Left colon (tissue), 2 donors: ENCODE results near the gene SMAD6. TPM values are rescaled to one million over a fixed set of nuclear protein-coding genes. Genes with fewer than 3 reads are reported as not detected.

Experiments used
- ATAC-seq: fragments of 200-7000 bp; cut with Tn5 transposase; one replicate; pipeline ENCODE4 v1.9.1; 2020; ENCODE audit warnings: mild to moderate bottlenecking, moderate library complexity
- DNase-seq, 2 donors: peaks; one replicate each; pipeline ENCODE4 v3.0.0-alpha.2; 2020
- intact Hi-C, 2 donors: fragments of 100-400 bp; cut with DNase I in 1 of 2; cut with micrococcal nuclease in 1 of 2; formaldehyde crosslinking; loops; one replicate each; pipeline versions ENCODE4 v1.11.2 to v1.14.0; 2022; cut with DNase I, micrococcal nuclease
- long read RNA-seq: library from polyadenylated mRNA; unstranded; transcript quantifications from one replicate; pipeline ENCODE4 v2.0.0, GENCODE V29; 2021
- total RNA-seq, 2 donors: library from RNA; stranded (reverse); fragmentation: NEBNext Ultra II Directional; extraction: Animal tissue kit (Norgen Biotek cat#: 25700); gene quantifications; one replicate each; pipeline ENCODE4 v1.2.1, GENCODE V29; 2021
- donor health status: DM: no; HTN: no; CAD: no.
- donor health status: DM: yes; HTN: yes; CAD: no.

SMAD6 gene
- 10 to 100 TPM in 1 of 2 donors, 1 to 10 TPM in 1; 9.6 to 11.2 TPM for total RNA-seq
- long read RNA-seq, full-length matches to known transcripts, result 8 of 10 reads
- long read RNA-seq, partial matches to known transcripts, result 0 of 10 reads
- long read RNA-seq, other reads (novel, unspliced or antisense), result 2 of 10 reads

- DNase-seq, result peak; percentile 95 to 96
- intact Hi-C loops, result no loop called here
- peak; percentile 61 for ATAC-seq
These were observed at the start of gene SMAD6 for GRCh38 chr15:66702035-66702786. Gene SMAD6, plus strand, starts transcription at chr15:66702236. Its CDS starts 1,023 bp downstream, at chr15:66703259.

- DNase-seq (no peak), ATAC-seq (no peak)
- intact Hi-C loops, result no loop called here
These were observed 49.2 kb upstream of the SMAD6 start for GRCh38 chr15:66652806-66653205.

GRCh38 chr15:66653398-66653797 is 48.6 kb upstream of the SMAD6 start:
- ATAC-seq (no peak), DNase-seq (no peak)
- intact Hi-C loops, result no loop called here

- DNase-seq, result no peak
- ATAC-seq, result no peak
These were observed 48.2 kb upstream of the SMAD6 start for GRCh38 chr15:66653852-66654251.

GRCh38 chr15:66654361-66654738 is 47.7 kb upstream of the SMAD6 start:
- no peak for DNase-seq
- ATAC-seq, result no peak
- intact Hi-C loops, result no loop called here

More at GRCh38 chr15:66653852-66654251, 48.2 kb upstream of the SMAD6 start:
- intact Hi-C loops, result no loop called here

GRCh38 chr15:66654739-66655375 is 47.2 kb upstream of the SMAD6 start:
- intact Hi-C loops, result no loop called here
- DNase-seq (peak in 1 of 2 donors; percentile 20), ATAC-seq (peak; percentile 62)

GRCh38 chr15:66655511-66655910 is 46.5 kb upstream of the SMAD6 start:
- intact Hi-C loops, result no loop called here
- DNase-seq, result no peak

GRCh38 chr15:66655997-66656396 is 46.0 kb upstream of the SMAD6 start:
- no peak for ATAC-seq
- no peak for DNase-seq
- intact Hi-C loops, result no loop called here

More at GRCh38 chr15:66655511-66655910, 46.5 kb upstream of the SMAD6 start:
- ATAC-seq, result no peak

GRCh38 chr15:66657185-66658020 is 44.6 kb upstream of the SMAD6 start:
- intact Hi-C loops, result no loop called here
- ATAC-seq, result no peak
- DNase-seq, result no peak

GRCh38 chr15:66658044-66658443 is 44.0 kb upstream of the SMAD6 start:
- no peak for DNase-seq
- intact Hi-C loops, result no loop called here
- ATAC-seq, result no peak

- intact Hi-C loops, result no loop called here
- ATAC-seq (no peak), DNase-seq (no peak)
These were observed 43.2 kb upstream of the SMAD6 start for GRCh38 chr15:66658855-66659254.

- ATAC-seq (no peak), DNase-seq (no peak)
- intact Hi-C loops, result no loop called here
These were observed 42.7 kb upstream of the SMAD6 start for GRCh38 chr15:66659384-66659783.

- no peak for DNase-seq
- no peak for ATAC-seq
- intact Hi-C loops, result no loop called here
These were observed 40.5 kb upstream of the SMAD6 start for GRCh38 chr15:66661432-66662096.

GRCh38 chr15:66662522-66662921 is 39.5 kb upstream of the SMAD6 start:
- ATAC-seq (no peak), DNase-seq (no peak)
- intact Hi-C loops, result no loop called here

GRCh38 chr15:66663664-66664063 is 38.4 kb upstream of the SMAD6 start:
- intact Hi-C loops, result no loop called here
- DNase-seq, result no peak
- ATAC-seq, result no peak

GRCh38 chr15:66670175-66670574 is 31.9 kb upstream of the SMAD6 start:
- no peak for ATAC-seq
- intact Hi-C loops, result no loop called here
- no peak for DNase-seq

GRCh38 chr15:66670762-66671580 is 31.1 kb upstream of the SMAD6 start:
- intact Hi-C loops, result no loop called here
- peak; percentile 90 for ATAC-seq
- DNase-seq, result peak; percentile 85 to 92

GRCh38 chr15:66672867-66673266 is 29.2 kb upstream of the SMAD6 start:
- ATAC-seq (no peak), DNase-seq (no peak)
- intact Hi-C loops, result no loop called here
